Cerebellar cortex (tissue), 1 donor: ENCODE measurements around the gene LILRB3.
"Not testable (repeated sequence)": the region's sequence is repeated elsewhere in the genome, so short reads cannot be mapped to it uniquely, and the experiment has no call there.

Experiments
- DNase-seq: peaks from one replicate; pipeline ENCODE4 v3.0.0-alpha.2; 2015; ENCODE audit warnings: low spot score

LILRB3 gene

DNA sequence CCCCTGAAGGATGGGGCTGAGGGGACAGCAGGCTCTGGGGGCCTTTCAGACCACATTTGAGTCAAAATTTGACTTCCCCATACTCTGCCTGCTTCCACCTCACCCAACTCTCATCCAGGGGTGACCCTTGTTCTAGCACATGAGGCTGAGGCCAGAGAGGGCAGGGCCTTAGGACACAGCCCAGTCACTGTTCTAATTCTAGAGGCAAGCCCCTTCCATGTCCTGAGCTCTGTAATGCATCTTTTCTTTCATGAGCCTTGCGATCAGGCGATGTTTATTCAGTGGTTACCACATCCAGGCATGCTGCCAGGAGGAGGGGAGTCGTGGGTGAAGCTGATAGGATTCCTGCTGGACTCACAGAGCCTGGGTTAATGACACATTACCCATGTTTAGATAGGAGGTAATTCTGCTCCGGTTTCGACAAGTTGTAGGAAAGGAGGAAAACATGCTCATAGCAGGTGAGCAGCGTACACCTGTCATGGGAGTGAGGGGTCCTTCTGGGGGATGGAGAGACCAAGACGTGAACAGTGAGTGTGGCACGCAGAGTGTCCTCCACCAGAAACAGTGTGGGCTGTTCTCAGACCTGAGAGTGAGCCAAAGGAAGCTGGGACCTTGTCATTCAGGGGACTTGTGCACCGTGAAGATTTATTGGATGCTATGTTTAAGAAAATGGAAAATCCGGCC lies 12.9 kb downstream of the LILRB3 start:
- peak; percentile 80 for DNase-seq

GRCh38 chr19:54209058-54209810 lies 13.6 kb downstream of the LILRB3 start:
- DNase-seq, result peak; percentile 55

- peak; percentile 58 for DNase-seq
Observed at GRCh38 chr19:54208784-54209057, 14.1 kb downstream of the LILRB3 start.

GRCh38 chr19:54207983-54208783 lies 14.6 kb downstream of the LILRB3 start:
- DNase-seq, result peak; percentile 66

DNA sequence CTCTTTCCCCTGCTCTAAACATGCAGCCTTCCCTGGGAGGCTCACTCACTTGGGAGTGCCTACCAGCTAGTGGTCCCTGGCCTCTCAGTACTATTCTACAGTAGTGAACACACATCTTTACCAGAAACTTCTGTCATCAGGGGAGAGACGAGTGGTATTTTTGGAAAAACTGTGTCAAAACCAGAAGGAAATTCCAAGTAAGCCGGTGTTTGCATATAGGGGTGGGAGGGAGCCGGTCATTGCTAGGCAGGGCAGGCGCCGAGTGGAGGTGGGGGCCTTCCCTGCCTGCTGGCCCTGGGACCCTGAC lies 15.2 kb downstream of the LILRB3 start:
- DNase-seq, result peak; percentile 40

- DNase-seq, result not testable (repeated sequence)
Observed at GRCh38 chr19:54207193-54207592, 15.6 kb downstream of the LILRB3 start.

GRCh38 chr19:54206831-54207177 lies 16.0 kb downstream of the LILRB3 start:
- peak; percentile 21 for DNase-seq

GRCh38 chr19:54206030-54206830 lies 16.6 kb downstream of the LILRB3 start:
- DNase-seq, result no peak

DNA sequence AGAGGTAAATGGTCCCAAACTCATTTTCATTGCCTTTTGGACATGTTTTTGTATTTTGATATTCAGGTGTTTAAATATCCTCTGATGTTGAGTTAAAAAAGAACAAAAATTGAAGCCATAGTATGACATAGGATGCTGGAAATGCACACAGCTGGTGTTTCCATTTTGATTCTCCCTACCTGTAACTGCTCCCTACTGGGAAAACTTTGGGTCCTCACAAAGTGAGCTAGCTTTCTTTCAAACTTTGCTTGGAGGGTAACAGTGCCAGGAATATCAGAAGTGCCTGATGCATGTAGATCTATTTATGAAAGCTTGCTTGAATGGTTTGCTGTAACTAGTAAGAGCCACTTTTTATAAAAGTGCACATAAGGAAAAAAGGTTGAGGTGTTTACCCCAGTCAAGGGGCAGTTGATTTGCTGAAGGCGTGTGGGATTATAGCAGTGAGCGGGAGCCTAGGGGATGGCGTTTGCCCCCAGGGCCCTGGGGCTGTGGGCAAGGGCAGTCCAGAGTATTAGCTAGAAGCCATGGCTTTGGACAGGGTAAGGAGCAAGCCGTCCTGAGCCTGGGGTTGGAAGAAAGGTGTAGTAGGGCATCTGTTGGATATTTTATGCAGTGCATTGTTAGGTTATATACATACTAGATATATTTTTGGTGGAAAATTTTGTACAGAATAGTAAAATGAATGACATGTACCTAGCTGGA lies 17.9 kb downstream of the LILRB3 start:
- no peak for DNase-seq

DNA sequence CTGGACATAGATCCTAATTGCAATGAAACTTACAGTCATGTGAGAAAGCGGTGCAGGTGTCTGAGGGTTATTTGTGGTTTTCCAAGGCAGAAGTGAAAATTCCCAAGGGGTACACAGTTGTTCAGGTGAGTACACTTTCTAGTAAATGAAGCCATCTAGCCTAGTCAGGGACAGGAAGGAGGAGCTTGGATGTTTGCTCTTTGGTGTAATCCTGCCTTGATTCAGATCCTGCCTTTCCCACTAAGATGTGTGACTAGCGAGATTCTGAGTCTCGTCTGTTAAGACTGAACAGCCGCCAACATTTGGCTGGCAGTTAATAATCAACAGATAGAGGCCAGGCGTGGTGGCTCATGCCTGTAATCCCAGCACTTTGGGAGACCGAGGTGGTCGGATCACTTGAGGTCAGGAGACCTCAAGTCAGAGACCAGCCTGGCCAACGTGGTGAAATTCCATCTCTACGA lies 19.6 kb downstream of the LILRB3 start:
- no peak for DNase-seq

GRCh38 chr19:54201980-54202379 lies 20.8 kb downstream of the LILRB3 start:
- DNase-seq, result no peak

GRCh38 chr19:54201172-54201701 lies 21.6 kb downstream of the LILRB3 start:
- DNase-seq, result no peak

- no peak for DNase-seq
Observed at GRCh38 chr19:54199401-54199800, 23.4 kb downstream of the LILRB3 start.

DNA sequence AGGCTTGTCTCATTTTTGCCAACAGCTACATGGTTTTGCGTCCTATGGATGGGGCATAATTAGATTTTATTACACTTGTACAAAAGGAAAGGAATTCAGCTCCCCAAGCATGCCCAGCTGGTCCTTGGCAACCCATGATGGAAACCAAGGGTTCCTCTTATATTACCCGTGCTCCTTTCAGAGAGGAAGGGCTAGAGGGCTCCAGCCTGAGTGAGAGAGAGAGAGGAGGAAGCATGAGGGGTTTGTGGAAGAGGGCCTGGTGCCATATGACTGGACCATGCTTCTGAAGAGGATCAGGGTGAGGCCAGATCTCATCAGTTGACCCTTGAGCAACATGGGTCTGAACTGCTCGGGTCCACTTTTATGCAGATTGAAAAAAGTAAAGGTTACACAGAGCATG lies 25.7 kb downstream of the LILRB3 start:
- no peak for DNase-seq

GRCh38 chr19:54196536-54196935 lies 26.3 kb downstream of the LILRB3 start:
- DNase-seq, result no peak

DNA sequence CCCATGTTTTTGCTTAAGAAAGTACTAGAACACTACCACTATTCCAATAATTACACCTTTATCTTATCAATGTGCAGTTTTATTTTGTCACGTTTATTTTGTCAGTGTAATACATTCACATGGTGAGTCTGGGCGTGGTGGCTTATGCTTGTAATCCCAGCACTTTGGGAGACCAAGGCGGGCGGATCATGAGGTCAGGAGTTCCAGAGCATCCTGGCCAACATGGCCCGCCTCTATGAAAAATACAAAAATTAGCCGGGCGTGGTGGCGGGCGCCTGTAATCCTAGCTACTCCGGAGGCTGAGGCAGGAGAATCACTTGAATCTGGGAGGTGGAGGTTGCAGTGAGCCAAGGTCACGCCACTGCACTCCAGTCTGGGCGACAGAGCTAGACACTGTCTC lies 28.3 kb downstream of the LILRB3 start:
- not testable (repeated sequence) for DNase-seq

DNA sequence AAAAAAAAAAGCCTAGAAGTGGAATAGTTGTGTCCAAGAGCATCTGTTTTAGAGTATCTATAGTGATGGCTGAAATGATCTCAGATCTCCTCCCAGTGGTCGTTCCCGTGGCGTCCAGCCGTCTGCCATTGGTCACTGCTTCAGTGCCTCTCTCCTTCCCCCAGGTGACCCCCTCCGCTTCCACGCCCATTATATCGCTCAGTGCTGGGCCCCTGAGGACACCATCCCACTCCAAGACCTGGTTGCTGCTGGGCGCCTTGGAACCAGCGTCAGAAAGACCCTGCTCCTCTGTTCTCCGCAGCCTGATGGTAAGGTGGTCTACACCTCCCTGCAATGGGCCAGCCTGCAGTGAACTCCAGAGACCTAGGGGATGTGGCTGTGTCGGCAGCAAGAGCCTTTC lies 29.8 kb downstream of the LILRB3 start:
- no peak for DNase-seq

DNA sequence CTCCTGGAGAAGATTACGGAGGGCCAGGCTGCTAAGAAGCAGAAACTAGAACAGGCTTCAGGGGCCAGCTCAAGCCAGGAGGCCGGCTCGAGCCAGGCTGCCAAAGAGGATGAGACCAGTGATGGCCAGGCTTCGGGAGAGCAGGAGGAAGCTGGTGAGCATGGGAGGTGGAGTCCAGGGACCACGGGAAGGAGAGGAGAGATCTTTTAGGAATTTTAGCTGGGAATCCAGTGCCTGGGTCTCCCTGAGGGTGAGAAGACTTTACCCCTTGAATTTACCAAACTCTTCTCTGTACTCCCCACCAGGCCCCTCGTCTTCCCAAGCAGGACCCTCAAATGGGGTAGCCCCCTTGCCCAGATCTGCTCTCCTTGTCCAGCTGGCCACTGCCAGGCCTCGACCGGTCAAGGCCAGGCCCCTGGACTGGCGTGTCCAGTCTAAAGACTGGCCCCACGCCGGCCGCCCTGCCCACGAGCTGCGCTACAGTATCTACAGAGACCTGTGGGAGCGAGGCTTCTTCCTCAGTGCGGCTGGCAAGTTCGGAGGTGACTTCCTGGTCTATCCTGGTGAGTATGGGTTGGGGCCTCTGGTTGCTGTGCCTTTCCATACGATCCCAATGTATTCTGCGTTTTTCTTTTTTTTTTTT lies 30.9 kb downstream of the LILRB3 start:
- no peak for DNase-seq

DNA sequence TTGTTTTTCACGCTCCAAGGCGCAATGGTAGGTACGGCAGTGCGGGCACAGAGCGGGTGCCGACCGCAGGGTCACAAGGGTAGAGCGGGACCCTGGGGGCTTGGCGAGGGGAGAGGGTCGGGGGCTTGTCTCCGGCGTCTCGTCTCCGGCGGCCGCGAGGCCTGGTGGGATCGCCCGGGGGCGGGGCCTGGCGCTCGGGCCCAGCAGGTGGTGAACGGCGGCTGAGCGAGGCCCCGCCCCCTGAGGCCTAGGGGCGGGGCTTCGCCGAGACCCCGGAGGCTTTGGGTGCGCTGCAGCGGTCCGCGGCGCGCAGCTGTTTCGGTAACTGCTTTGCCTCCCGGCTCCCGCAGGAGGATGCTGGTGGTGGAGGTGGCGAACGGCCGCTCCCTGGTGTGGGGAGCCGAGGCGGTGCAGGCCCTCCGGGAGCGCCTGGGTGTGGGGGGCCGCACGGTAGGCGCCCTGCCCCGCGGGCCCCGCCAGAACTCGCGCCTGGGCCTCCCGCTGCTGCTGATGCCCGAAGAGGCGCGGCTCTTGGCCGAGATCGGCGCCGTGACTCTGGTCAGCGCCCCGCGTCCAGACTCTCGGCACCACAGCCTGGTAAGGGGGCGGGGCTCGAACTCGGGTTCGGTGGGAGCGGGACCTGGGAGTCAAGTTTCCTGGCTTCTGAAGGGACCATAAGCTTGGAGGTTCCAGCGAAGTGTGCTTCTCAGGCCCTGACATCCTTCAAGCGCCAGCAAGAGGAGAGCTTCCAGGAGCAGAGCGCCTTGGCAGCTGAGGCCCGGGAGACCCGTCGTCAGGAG lies 31.6 kb downstream of the LILRB3 start, which contains the start of gene TSEN34:
Gene TSEN34 (plus strand): TSS at position 298 of the 800 bp plus-strand sequence. CDS start 57 bp downstream, at position 355.
- peak; percentile 28 for DNase-seq

- DNase-seq, result peak; percentile 100
Observed at GRCh38 chr19:54190503-54191010, 32.2 kb downstream of the LILRB3 start.
